Measurements from ENCODE around the gene CATSPERZ.

DNA sequence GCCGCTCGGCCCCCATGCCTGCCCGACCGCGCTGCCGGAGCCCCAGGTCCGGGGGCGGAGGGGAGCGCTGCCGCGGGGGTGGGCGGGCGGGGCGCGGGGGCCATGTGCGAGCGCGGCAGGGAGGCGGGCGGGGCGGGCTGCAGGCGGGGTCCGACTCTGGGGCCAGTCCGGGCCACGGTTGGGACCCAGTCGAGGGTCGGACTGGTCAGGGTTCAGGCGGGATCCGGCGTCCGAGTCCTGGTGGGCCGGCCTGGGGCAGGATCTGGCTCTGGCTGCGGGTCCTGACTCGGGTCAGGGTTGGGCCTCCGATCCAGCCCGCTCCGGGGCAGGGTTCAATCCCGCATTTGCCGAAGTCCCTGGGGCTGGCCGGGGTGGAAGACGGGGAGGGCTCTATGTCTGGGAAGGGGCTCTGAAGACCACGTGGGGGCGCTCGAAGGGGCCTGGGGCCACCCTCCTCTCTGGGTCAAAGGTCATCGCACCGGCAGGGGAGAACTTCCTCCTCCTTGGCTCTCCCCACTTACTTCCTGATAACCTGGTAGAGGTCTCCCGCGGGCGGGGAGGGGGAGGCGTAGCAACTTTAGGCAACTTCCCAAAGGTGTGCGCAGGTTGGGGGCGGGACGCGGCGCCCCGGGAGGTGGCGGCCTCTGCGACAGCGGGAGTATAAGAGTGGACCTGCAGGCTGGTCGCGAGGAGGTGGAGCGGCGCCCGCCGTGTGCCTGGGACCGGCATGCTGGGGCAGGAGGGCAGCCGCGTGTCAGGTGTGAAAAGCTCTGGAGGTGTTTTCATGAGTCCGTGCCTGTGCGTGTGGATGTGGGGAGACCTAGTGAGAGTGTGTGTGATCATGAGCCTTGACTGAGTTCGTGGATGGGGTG is 5.8 kb downstream of the CATSPERZ start:
- TF ChIP-seq EZH2 (IDR thresholded peaks at IDR 0.05; ENCODE audit: insufficient read depth, poor library complexity, severe bottlenecking) (no peak), EZH2phosphoT487 (IDR thresholded peaks at IDR 0.05; ENCODE audit: insufficient read depth, low read depth) (no peak)
